GDM1 (cell line): Measurements from ENCODE around the gene ABCC8.
"Not testable (repeated sequence)": the region's sequence is repeated elsewhere in the genome, so short reads cannot be mapped to it uniquely, and the experiment has no call there.

ENCODE experiments used
- DNase-seq: peaks from one replicate; lab custom pipeline; 2025; lab: John Stamatoyannopoulos, UW

ABCC8 gene

GRCh38 chr11:17428261-17428660, 48.4 kb downstream of the ABCC8 start:
- DNase-seq = no peak

GRCh38 chr11:17426233-17426632, 50.4 kb downstream of the ABCC8 start:
- DNase-seq = not testable (repeated sequence)

DNA sequence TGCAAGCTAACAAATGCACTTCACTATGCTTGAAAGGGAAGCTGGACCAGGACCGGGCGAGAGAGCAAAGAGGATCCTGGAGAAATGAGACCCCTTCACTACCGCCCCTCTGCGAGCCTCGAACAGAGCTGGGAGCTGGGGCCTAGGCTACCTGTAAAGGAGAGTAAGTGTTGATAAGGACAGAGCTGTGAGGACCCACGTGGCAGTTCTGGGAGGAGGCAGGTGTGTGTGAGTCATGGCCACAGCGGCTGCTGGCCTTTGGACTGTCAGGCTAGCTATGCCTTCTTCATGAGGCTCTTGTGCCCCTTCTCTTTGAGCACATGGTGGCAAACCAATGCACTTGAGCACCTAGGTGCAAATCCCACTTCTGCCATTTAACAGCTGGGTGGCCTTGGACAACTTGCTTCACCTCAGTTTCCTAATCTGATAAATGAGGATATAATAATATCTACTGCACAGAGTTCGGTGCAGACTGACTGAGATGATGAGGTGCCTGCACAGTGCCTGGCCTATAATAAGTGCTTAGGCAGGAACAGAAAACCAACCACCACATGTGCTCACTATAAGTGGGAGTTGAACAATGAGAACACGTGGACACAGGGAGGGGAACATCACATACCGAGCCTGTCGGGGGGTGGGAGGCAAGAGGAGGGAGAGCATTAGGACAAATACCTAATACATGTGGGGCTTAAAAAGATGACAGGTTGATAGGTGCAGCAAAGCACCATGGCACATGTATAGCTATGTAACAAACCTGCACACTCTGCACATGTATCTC, 52.9 kb downstream of the ABCC8 start:
- no peak for DNase-seq

GRCh38 chr11:17421781-17422180, 54.9 kb downstream of the ABCC8 start:
- DNase-seq = no peak

DNA sequence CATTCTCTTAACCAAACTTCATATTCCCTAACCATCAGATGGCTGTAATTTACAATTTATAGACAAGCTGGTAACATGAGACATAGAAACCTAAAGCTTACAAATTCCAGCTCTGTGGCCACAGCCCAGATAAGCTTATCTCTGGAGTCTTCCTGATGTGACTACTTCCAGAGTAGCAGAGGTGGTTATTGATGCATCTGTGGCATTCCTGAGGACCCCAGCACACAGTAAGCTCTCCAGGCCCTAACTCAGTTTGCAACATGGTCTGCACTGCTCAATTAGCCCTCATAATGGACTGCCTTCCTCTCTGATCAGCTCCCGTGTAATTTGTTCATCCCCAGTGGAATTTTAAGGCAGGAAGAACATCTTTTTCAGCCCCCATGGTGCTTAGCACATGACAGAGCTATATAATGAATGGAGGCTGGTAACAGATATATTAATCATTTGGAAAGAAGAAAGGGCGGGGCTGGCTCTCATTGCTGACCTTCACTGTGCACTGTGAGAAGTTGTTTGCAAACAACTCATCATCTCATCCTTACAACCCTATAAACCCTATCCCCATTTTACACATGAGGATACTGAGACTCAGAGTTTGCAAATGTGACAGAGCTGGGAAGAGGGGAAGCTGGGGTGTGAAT, 58.1 kb downstream of the ABCC8 start:
- no peak for DNase-seq

DNA sequence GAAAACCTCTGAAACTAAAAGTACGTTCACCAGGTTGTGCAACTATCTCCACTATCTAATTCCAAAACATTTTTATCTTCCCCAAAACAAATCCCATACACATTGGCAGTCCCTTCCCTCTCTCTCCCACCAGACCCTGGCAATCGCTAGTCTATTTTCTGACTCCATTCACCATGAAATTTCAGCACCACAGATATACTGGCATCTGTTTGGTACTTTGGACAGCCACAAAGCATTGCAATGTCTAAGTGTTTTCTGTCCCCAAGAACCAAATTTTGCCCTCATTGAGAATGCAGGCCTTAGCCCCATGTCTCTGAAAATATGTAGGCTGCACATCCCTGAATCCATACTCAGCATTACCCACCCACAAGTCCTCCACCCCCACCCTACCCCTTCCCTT, 60.2 kb downstream of the ABCC8 start:
- no peak for DNase-seq

- DNase-seq = no peak
Measured at GRCh38 chr11:17415523-17416104, 61.0 kb downstream of the ABCC8 start.

DNA sequence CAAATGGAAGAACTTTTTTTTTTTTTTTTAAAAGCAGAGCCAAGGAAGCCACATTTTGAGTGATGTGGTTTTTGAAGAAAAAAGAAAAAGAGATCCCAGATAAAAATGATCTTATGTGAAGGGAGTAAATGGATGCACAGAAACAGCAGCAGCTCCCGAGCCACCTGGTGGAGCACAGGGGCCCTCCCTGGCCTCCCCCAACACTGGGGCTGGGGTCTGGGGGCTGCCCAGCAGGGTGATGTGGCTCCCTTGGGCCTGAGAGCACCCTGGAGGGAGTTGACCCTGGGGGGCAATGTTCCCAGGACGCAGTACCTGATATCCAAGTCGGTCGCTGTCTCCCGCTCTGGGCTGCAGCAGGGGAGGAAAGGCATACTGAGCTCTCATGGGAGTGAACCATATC, 61.7 kb downstream of the ABCC8 start:
- no peak for DNase-seq

DNA sequence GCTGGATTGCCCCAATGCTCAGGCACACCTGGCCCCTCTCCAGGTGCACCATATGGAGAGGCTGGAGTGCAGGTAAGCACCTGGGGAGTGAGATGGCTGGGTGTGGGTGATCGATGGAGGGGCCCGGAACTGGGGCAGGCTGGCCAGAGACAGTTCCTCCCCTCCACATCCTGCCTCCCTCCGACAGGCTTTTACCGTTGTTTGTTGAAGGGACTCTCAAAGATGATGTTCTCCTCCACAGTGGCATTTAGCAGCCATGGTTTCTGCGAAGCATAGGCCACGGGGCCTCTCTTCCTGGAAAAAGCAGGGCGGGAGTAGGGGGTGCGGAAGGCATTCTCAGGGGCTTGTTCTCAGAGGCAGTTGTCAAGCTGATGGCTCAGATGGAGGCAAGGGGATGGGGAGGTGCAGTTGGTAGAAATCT, 62.3 kb downstream of the ABCC8 start:
- DNase-seq = no peak

DNA sequence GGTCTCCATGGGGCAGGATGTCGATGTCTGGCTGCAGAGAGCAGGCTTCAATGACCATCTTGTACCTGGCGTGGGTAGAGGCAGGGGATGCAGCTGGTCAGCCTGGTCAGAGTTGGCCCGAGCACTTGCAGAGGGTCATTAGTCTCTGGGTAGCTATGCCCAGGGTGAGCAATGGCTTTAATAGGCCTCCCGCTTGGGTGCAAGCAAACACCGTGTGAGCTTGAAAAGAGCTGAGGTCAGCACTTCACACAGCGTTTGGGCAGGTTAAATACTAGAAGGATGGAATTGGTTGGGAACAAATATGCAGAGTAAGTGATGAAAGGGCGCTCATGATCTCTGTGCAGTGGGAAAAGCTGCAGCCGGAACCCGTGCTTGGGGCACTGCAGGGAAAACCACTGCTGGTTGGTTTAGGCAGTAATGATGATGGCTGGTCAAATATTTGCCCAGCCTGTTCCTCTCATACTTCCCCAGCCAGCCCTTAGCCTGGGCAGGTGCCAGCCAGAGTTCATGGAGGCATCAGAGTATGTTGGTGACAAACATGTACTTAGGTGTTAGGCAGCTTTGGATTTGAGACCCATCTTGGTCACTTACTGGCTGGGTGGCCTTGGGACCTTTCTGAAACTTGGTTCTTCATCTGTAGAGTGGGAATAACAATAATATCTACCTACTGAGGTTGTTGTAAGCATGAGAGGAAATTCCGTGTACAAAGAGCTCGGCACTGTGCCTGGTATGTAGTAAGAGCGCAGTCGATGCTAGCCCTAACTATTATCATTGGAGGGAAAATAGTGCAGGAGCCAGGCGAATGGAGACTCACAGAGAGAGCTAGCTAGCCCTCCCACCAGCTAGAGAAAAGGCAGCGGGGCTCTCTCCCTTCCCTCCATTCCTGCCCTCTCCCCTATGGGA, 63.0 kb downstream of the ABCC8 start:
- DNase-seq = no peak

DNA sequence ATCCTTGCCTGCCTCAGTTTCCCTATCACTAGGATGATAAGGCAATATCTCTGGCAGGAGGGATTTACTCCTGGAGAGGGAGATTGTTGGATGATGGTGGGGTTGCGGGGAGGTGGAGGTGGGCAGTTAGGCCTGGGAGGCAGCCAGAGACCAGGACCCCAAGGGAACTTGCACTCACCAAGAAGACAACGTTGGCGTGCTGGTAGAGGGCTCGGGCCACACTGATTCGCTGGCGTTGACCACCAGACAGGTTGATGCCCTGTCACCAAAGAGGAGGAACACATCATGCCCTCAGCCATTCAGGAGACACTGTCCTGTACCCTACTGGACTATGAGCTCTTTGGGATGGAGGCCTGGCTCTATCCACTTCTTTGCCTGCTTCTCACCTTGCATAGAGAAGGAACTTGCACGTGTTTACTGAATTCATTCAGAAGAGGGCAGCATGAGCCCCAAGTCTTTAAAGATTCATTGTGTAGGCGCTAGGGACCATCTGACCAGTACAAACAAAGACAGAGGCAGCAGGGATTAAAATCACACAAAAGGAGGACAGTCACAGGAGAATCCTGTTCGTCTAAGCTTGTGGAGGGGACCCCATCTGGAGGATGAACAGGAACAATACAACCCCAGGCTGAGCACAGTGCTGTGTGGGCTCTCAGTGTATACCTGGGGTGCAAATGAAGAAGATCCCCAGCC, 64.0 kb downstream of the ABCC8 start:
- DNase-seq = no peak

- DNase-seq = no peak
Measured at GRCh38 chr11:17411418-17411817, 65.2 kb downstream of the ABCC8 start.

DNA sequence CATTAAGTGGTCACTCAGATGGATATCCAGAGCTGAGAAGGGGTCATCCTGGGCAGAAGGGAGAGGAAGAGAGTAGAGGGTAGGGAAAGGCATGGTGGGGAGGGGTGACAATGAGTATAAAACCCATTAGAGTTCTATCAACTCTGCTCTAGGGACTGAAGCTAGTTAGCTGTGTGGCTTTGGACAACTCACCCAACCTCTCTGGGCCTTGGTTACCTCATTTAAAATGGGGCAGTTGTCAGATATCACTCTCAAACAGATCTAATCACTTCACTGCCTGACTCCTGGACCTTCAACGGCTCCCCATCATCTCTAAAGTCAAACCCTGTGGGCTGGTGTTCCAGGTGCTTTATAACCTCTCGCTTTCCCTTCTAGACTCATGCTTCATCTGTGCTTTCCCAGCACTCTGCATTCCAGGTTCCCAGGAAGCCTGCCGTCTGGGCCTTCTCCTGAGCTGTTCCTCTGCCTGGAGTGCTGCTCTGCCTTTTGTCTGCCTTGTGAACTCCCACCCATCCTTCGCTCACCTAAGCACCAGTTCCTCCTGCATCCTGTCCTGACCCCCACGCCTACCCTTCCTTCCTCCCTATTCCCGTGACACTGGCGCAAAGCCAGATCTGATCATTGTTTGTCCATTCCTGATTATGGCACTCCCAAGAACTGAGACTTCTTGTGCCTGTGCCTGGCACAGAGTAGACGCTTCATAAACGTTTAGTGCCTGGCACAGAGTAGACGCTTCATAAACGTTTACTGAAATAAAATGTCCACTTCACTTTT, 65.9 kb downstream of the ABCC8 start:
- DNase-seq = no peak

GRCh38 chr11:17408641-17409040, 68.0 kb downstream of the ABCC8 start:
- no peak for DNase-seq

DNA sequence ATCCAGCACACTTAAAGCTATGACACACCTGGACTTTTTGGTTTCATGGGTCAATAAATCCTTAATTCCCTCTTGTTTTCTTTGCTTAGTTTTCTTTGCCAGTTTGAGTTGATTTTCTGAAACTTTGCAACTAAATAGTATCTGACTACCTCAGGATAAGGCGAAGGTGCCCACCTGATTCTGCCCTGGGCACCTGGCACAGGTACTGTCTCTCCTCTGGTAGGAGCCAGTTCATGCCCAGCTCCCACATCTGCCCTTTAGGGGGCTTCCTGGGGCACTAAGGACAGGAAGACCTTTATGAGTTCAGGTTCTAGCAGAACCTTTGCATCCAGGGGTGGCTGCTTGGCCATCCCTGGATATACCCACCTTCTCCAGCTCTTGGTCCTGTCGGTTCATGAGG, 68.6 kb downstream of the ABCC8 start:
- DNase-seq = no peak

DNA sequence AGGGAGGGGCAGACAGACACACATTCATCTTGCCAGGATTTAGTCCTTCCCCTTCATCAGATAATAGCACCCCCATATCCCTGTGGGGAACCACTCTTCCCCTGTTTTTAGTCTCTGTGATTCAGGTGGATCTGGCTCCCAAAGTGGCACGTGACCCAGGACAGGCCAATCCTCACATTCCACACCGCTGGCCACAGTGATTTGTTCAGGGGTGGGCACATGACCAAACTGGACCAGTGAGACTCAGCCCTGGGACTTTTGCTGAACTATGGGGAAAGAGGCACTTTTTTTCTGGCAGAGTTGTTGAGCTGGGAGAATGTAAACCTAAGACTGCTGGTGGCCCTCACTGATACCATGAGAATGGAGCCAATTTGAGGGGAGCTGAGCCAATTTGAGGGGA, 69.1 kb downstream of the ABCC8 start:
- DNase-seq = no peak

DNA sequence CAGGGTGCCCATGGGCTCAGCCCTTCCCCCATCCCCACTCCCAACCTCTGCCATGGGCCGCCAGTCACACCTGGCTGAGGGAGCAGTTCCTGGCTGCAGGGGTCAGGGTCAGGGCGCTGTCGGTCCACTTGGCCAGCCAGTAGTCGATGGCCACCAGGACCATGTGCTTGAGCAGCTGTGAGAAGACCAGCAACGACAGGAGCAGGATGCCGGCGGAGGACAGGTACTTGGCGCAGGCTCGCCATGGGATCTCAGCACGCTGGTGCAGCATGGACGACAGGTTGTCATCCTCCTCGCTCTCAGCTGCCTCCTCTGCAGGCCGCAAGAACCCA, 69.9 kb downstream of the ABCC8 start:
- no peak for DNase-seq

DNA sequence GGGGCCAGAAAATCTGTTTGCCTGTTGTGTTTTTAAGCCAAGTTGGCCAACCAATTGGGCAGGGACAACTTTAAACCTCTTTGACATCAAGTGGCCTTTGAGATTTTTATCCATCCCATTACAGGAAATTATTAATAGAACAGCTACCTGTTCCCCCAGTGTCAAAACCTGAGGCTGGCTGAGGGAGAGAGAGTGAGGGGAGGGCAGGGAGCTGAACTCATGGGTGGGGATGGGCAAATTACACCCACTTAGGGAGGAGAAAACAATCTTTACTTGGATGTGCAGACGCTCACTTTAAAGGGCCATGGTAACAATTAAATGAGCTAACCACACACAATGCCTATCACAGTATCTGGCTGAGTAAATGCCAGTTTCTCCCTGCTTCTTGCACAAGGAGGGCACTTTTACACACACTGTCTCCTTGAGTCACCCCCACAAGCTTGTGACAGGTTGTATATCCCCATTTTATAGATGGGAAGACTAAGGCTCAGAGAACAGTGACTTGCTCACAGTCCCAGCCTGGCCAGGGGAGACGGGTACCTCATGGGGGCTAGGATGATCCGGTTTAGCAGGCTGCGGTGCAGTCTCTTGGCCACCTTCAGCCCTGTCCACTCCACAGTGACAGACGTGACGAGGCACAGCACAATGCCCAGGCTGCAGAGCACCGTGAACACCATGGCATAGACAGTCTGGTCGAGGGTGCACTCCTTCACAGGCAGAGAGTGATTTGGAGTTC, 70.4 kb downstream of the ABCC8 start:
- no peak for DNase-seq

GRCh38 chr11:17405232-17406005, 71.2 kb downstream of the ABCC8 start:
- DNase-seq = no peak
